GM19463 (cell line): ENCODE measurements around the gene ACLY.

Source experiments
- ATAC-seq: cut with Tn5 transposase; IDR thresholded peaks from one replicate; pipeline ENCODE4 v1.9.1; 2021; ENCODE audit warnings: mild to moderate bottlenecking, moderate library complexity; ENCODE audit not compliant: unreplicated experiment

Gene ACLY

DNA sequence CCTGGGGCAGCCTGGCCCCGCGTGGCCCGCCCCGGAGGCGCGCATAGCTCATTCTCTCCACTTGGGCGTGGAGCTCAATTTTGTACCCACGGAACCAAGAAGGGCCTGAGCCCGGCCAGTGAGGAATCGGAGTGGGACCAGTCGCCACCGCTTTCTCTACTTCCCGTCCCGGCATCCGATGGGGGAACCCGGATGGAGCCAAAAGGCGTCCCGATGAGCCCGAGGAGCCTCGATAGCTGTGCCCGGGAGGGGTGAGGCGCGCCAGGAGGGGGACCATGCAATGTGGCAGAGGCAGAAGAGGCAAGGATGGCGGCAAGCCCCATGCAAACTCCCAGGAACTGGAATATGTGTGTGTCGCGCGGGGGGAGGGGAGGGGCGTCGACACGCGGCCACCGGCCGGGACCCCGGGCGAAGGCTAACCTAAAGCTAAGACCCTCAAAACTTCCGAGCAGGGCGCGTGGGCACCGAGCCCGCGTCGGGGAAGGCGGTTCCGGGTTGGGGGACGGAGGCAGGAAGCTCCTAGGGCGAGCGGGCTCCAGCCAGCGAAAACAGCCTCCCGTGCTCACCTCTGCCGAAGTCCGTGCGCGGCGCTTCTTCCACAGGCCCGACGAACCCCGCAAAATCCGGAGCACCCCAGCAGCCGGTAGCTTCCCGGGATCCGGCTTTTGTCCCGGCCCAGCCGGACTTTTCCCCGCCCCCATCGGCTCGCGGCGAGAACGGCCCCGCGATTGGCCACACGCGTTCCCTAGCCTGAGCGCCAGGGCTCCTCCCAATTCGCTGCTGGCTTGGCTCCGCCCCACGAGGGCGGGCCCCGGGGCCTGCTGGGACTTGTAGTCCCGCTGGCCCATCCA lies at the start of gene ACLY:
ACLY (minus strand) TSS at position 638 of the 851 bp plus-strand sequence. CDS start 5,078 bp downstream, outside the sequence.
- ATAC-seq: peak; percentile 94

DNA sequence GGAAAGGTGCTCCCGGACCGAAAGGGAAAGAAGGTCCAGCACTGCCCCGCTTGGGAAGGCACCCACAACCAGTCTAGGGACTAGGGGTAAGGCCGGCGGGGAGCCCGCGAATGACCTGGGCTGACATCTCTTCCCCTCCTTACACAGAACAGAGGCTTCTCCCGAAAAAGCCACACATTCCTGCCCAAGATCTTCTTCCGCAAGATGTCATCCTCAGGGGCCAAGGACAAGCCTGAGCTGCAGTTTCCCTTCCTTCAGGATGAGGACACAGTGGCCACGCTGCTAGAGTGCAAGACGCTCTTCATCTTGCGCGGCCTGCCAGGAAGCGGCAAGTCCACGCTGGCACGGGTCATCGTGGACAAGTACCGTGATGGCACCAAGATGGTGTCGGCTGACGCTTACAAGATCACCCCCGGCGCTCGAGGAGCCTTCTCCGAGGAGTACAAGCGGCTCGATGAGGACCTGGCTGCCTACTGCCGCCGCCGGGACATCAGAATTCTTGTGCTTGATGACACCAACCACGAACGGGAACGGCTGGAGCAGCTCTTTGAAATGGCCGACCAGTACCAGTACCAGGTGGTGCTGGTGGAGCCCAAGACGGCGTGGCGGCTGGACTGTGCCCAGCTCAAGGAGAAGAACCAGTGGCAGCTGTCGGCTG lies 49.3 kb upstream of the ACLY start:
- no peak for ATAC-seq

DNA sequence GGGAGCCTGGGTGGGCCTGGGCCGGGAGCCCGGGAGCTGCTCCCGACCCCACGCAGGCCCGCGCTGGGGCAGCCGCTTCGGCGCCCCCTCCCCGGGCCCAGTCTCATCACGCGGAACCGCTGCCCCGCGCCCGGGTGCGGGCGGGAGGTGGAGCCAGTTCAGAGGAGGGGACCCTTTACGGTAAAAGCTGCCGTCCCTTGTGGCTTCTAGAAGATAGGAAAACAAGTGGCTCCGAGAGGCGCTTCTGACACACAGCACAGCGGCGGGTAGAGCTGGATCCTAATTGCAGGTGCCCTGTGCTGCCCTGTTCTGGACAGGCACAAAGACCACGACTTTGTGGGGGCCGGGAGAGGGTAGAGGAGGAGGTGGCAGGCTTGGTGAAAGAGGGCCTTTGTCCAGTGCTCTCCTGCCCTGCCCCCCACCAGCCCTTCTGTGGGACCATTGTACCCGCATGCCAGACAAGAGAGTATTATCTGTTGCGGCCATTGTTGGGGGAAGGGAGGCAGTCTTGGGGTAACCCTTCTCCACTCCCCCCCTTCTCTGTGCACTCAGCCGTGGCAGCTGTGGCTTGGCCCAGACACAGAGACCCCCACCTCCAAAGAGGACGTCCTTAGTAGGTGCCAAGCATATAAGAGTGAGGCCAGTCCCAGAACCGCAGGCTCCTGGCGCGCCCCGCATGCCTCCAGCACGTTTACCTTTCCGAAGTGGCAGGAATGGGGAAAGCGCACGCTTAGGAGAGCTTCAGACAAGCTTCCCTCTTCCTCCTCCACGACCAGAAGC lies 48.6 kb upstream of the ACLY start:
- ATAC-seq: no peak

DNA sequence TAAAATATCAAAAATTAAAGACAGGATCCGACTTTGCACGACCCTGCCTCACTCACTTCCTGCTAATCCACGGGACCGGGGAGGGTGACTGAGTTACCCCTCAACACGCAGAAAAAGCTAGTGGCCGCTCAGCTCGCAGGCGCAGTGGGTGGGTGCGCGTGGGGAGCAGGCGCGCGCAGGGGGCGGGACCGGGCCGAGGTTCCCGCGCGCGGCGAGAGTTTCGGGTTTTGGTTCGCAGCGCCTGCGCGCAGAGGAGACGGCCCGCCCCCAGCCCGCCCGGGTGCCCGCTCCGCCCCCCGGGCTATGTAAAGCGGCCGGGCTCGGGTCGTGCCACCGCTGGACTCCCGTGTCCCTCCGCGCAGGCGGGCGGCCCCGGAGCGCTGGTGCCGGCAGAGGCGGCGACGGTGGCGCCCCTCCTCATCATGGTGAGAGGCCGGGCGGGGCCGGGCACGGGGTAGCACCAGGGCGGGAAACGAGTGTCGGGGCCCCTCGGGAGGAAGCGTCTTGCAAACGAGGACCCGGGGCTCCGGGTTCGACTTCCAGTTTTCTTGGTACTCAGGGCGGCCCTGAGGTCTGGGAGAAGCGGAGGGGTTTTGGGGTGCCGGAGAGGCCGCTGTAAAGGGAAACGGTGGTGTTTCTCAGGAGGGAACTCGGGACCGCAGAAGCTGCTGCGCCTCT lies 47.9 kb upstream of the ACLY start, which contains the start of gene CNP:
CNP (plus strand) TSS at position 333 of the 678 bp plus-strand sequence; CDS start at position 423, 90 bp downstream.
- ATAC-seq: peak; percentile 72

DNA sequence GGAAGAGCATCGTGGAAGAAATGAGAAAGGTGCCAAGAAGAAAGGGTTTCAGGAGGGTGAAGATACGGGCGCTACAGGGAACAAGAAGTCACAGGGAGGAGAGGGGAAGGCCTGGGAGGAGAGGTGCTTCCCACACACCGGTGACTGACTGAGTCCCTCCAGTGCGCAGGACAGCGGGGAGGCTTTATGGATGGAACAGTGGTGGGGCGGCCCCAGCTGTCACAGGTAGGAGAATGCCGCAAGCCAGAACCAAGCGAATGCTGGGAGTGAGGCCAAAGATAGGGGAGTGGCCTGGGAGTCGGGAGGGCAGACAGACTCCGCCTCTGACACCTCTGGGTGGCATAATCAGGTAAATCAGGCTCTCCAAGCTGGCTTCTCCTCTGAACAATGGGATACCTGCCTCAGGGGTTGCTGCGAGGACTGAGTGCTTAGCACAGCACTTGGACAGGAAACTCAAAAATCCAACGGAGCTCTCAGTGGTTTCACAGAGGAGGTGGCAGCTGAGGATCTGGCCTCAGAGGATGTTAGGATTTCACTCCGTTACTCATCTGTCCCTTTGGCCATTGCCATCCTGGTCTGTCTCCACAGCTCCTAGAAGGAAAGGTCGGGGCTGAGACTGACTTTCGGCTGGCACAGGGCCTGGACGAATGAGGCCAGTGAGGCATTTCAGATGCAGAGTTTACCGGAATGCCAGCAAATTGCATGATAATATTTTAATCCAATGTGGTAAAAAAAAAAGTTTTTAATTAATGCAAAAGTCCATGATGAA lies 47.1 kb upstream of the ACLY start:
- peak; percentile 49 for ATAC-seq

DNA sequence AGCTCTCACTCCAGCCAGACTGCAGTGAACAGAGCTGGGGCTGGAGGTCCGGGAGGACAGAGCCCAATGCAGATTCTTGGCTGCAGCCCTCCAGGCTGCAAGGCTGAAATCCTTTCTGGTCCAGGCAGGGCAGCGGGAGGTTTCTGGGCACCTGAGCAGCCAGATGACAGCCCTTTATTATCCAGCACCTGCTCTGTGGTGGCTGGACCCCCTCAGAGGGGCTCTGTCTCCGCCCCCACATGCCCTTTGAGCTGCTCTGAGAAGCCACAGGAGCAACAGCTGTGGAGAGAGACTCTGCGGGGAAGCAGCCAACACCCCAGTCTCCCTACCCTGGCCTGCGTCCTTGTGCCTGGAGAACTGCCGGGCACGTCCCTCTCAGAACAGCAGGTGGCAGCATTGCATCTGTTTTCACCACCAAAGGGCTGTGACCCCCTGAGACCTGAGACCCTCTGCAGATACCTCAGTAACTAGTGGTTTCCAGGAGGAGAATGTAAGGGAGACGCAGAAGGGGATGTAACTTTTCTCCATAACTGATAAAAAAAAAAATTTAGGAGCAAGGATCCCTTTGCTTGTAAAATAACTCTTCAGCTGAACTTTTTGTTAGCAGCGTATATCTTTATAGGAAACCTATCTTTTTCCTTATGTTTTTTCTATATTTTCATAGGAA lies 44.1 kb upstream of the ACLY start:
- ATAC-seq: no peak

DNA sequence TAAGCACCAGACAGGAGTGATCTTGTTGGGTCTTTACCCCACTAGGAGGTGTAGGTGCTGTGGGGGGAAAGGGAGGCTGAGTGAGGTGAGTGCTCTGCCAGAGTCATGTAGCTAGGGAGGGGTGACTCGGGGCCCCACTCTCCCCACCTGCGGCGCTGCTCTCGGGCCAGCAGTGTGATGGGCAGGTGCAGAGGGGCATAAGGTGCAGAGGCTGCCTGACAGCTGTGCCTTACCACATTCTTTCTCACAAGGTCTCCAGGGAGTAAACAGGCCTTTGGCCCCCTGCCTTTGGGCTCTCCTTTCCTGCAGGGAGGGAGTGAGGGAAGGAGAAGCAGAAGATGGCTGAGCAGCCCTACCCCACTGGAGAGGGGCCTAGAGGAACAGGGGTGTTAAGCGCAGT lies 43.4 kb upstream of the ACLY start:
- ATAC-seq: no peak

DNA sequence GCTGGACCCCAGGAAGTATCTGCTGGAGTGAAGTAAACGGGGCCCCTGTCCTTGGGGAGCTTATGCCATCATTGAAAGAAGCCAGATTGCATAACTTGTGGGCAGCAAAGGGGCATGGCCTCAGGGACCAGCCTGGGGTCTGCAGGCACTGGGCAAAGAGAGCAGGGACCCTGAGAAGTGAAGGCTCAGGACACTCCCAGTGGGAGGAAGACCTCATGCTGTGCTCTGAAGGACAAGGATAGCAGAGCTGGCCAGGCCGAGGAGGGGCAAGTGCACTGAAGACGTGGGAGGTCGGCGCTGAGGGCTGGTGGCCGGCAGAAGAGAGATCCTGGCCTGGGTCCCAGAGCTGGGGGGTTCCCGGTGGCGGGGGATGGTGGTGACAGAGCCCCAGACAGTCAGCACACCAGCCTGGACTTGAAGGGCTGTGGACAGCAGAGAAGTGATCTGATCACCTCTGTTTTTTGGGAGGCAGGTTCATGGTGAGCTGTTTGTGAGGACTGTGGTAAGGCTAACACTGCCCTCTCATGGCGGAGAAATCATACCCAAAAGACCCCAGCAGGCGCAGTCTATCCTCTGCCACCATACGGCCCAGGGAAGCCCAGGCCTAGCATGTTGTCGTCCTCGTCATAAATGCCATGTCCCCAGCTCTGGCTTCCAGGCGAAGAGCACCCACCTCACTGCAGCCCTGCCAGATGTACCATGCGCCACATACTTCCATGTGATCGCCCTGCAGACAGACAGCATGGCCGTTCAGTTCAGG lies 40.8 kb upstream of the ACLY start:
- no peak for ATAC-seq

DNA sequence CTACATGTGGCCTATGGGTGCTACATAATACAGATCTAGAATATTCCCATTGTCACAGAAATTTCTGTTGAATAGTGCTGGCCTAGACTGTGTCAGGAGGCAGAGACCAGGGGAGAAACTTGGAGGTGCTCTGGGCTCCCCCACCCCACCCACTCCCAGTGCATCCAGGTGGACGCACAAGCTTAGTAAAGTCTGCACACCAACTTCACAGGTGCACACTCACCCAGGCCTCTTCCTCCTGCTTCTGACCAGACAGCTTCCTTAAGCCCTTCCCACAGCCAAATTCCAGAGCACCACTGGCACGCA lies 40.2 kb upstream of the ACLY start:
- ATAC-seq: no peak

DNA sequence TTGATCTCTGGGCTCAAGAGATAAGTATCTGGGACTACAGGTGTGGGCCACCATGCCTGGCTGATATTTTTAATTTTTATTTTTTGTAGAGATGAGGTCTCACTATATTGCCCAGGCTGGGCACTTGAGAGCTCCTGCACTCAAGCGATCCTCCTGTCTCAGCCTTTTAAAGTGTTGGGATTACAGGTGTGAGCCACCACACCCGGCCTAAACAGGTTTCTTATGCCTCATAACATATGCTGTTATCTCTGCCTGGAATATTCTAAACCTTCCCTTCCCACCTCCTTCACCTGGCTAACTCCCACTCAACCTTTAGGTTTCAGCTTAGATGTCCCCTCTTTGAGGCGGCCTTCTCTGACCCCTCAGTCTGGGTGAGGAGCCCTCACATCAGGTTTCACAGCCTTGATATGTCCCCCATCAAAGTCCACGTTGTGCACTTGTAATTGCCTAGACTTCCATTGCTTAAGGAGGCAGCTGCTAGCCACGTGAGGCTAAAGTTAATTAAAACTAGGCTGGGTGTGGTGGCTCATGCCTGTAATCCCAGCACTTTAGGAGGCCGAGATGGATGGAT lies 39.2 kb upstream of the ACLY start:
- no peak for ATAC-seq

DNA sequence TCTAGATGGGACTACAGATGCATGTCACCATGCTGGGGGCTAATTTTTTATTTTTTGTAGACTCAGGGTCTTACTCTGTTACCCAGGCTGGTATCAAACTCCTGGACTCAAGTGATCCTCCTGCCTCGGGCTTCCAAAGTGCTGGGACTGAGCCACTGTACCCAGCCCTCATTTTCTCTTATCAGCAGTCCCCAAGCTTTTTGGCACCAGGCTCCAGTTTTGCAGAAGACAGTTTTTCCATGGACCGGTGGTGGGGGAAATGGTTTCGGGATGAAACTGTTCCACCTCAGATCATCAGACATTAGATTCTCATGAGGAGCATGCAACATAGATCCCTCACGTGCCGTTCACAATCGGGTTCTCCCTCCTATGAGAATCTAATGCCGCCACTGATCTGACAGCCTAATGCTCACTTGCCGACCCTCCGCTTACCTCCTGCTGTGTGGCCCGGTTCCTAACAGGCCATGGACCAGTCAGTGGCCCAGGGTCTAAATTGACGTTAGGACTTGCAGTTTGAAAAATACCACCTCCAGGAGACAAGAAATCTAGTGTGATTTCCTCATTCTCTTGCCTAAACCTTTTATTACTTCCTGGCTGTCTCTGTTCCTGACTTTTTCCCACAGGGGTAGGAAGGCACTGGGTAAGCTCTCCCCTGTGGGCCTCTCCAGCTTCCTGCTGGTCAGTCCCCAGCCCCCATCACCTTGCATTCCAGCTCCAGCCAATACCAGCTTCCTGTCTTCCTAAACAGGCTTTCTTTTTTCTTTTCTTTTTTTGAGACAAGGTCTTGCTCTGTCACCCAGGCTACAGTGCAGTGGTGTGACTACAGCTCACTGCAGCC lies 38.5 kb upstream of the ACLY start:
- ATAC-seq: no peak

DNA sequence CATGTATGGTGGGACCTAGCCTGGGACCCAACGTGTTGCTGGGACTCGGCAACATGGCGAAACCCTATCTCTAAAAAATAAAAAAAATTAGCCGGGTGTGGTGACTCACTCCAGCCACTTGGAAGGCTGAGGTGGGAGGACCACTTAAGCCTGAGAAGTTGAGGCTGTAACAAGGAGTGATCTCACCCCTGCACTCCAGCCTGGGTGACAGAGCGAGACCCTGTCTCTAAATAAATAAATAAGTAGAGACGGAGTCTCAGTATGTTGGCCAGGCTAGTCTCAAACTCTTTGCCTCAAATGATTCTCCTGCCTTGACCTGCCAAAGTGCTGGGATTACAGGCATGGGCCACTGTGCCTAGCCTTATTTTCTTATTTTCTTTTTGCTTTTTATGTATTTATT lies 37.8 kb upstream of the ACLY start:
- no peak for ATAC-seq

DNA sequence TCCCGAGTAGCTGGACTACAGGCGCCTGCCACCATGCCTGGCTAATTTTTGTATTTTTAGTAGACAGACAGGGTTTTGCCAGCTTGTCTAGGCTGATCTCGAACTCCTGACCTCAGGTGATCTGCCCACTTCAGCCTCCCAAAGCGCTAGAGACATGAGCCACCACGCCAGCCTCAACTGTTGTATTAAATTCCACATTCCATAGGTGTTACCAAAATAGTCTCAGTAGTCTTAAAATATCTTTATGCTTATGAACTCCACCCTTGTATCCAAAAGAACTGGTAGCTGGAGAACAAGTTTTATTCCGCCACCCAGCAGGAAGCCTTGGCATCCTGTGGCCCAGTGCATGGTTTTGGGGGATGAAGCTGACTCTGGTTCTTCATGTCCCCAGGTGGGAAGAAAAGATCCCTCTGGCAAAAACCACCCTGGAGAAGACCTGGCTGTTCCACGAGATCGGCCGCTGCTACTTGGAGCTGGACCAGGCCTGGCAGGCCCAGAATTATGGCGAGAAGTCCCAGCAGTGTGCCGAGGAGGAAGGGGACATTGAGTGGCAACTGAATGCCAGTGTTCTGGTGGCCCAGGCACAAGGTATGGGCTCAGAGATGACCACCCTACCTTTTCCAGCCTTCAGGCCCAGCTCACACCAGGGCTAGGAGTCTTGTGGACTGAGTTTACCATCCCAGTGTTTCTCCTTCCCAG lies 30.2 kb upstream of the ACLY start:
- ATAC-seq: no peak

DNA sequence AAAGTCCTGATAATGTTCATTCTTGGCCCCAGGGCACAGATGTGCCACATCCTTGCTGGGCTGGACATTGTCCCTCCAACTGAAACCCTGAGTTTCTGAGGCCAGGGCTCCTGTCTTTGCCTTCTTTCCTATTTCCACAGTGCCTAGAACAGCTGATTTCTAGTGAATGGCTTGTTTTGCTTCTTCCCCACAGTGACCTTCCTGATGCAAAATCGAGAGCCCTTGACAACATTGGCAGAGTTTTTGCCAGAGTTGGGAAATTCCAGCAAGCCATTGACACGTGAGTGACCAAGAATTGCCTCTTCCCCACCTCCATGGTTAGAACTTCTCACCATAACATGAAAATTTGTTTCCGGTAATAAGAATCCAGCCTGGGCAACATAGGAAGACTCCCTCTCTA lies 26.2 kb upstream of the ACLY start:
- ATAC-seq: no peak

DNA sequence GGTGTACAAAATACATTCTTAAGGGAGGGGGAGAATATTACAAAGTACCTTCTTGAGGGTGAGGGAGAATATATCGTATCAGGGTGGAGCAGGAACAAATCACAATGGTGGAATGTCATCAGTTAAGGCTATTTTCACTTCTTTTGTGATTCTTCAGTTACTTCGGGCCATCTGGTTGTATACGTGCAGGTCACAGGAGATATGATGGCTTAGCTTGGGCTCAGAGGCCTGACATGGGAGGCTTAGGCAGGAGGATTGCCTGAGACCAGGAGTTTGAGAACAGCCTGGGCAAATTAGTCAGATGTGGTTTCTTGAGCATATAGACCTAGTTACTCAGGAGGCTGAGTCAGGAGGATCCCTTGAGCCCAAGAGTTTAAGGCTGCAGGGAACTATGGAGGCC lies 24.7 kb upstream of the ACLY start:
- no peak for ATAC-seq

DNA sequence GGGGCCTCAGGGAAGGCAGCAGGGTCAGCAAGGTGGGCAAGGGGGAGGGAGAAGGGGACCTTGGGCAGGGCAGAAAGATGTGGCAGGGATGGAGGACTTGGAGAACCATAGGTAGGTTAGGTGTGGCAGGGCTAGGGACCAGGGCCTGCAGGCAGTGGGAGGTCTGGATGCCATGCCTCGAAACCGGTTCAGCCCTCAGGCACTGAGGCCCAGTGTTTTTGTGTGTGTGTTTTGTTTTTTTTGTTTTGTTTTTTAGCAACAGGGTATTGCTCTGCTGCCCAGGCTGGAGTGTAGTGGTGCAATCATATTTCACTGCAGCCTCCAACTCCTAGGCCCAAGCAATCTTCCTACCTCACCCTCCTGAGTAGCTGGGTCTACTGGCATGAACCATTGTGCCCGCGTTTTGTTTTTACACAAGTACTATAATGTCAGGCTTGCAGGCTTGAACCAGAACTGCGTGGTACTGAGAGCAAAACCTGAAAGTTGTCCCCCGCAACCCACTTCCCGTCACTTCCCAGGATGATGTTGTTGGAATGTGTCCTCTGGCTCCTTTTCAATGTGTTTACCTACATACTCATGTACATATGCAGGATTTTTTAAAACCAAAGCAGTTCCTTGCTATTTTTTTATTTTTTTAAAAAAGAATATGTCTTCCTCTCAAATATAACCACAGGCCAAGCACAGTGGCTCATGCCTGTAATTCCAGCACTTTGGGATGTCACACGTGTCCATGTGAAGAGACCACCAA lies 24.0 kb upstream of the ACLY start:
- ATAC-seq: no peak

DNA sequence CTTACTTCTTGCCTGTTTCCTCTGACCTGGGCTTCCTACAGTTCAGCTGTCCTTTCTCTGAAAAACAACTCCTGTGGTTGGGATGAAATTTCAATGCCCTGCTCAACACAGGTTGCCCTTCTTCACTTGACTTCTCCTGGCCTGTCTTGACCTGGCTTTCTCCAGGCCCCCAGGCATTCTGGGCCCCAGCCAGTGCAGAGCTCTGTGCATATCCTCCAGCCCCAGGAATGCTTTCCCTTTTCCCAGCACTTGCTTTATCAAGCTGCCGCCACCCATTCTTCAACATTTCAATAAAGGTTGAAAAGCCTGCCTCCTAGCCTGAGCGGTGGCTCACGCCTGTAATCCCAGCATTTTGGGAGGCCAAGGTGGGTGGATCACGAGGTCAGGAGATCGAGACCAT lies 22.4 kb upstream of the ACLY start:
- ATAC-seq: no peak
